SK-N-SH (cell line): ENCODE measurements around the gene HJV. TPM values are rescaled to one million over a fixed set of nuclear protein-coding genes. Genes with fewer than 3 reads are reported as not detected.

Experiments used
- CTCF ChIA-PET: fragments of 300-600, 350-600 bp; formaldehyde crosslinking; extraction: SDS; loops from one replicate; lab custom pipeline; 2021; lab: Yijun Ruan, JAX
- POLR2A ChIA-PET: fragments of 350-600 bp; sonication (Branson Sonifier 250); formaldehyde crosslinking; extraction: SDS; loops from one replicate; lab custom pipeline; 2020; ENCODE audit warnings: antibody characterized with exemption, inconsistent platforms; lab: Yijun Ruan, JAX
- DNase-seq: peaks from one replicate; pipeline ENCODE4 v3.0.0; 2012
- H2AFZ ChIP-seq: fragments of 200-600 bp; sonication (generic); 2 replicates; pipeline ENCODE4 v1.8.1; 2016; ENCODE audit warnings: antibody characterized with exemption, mild to moderate bottlenecking, low read depth
- H3F3A ChIP-seq: fragments of 200-600 bp; sonication (generic); replicated peaks from 2 replicates; pipeline ENCODE3; 2016; ENCODE audit warnings: antibody characterized with exemption, mild to moderate bottlenecking; ENCODE audit not compliant: insufficient read depth
- H3K27ac ChIP-seq, 2 experiments: fragments of 200-500 bp in 1 of 2; fragments of 200-600 bp in 1 of 2; sonication (Bioruptor generic) in 1 of 2; sonication (generic), shearing (Covaris generic) in 1 of 2; 2 replicates each; pipeline versions ENCODE4 v1.5.1 to v1.6.1; 2014 to 2016; ENCODE audit warnings: low read depth in 2 of 2, inconsistent platforms in 1 of 2, low read length in 1 of 2, mild to moderate bottlenecking in 1 of 2, mixed read lengths in 1 of 2
- H3K27me3 ChIP-seq: fragments of 200-600 bp; sonication (generic), shearing (Covaris generic); 2 replicates; pipeline ENCODE4 v1.6.1; 2016; ENCODE audit warnings: mixed run types; ENCODE audit not compliant: insufficient read depth
- H3K36me3 ChIP-seq, 2 experiments: fragments of 200-500 bp in 1 of 2; fragments of 200-600 bp in 1 of 2; sonication (Bioruptor generic) in 1 of 2; sonication (generic) in 1 of 2; replicated peaks in 1 of 2; 2 replicates each; pipeline versions ENCODE3 to v1.5.1; 2014 to 2016; ENCODE audit warnings: low read length in 1 of 2, mild to moderate bottlenecking in 1 of 2; ENCODE audit not compliant: insufficient read depth in 2 of 2, control insufficient read depth in 1 of 2
- H3K4me1 ChIP-seq, 2 experiments: fragments of 200-500 bp in 1 of 2; fragments of 200-600 bp in 1 of 2; sonication (Bioruptor generic) in 1 of 2; sonication (generic), shearing (Covaris generic) in 1 of 2; 2 replicates each; pipeline versions ENCODE4 v1.5.1 to v1.6.1; 2014 to 2016; ENCODE audit warnings: low read depth in 1 of 2, low read length in 1 of 2, mixed run types in 1 of 2; ENCODE audit not compliant: insufficient read depth in 2 of 2, control insufficient read depth in 1 of 2
- H3K4me2 ChIP-seq: fragments of 200-600 bp; sonication (generic), shearing (Covaris generic); 2 replicates; pipeline ENCODE4 v1.6.1; 2017; ENCODE audit warnings: mixed run types
- H3K4me3 ChIP-seq, 2 experiments: fragments of 200-500 bp in 1 of 2; fragments of 200-600 bp in 1 of 2; sonication (Bioruptor generic) in 1 of 2; sonication (generic), shearing (Covaris generic) in 1 of 2; 2 replicates each; pipeline versions ENCODE4 v1.5.1 to v1.8.1; 2014 to 2016; ENCODE audit warnings: low read depth in 2 of 2, inconsistent platforms in 1 of 2, low read length in 1 of 2, mild to moderate bottlenecking in 1 of 2, mixed read lengths in 1 of 2, moderate library complexity in 1 of 2
- H3K79me2 ChIP-seq: fragments of 200-600 bp; sonication (generic); 2 replicates; pipeline ENCODE4 v1.8.1; 2017; ENCODE audit warnings: mild to moderate bottlenecking; ENCODE audit not compliant: insufficient read depth
- H3K9ac ChIP-seq: fragments of 200-600 bp; sonication (generic); 2 replicates; pipeline ENCODE4 v1.6.1; 2017; ENCODE audit warnings: mixed run types
- H3K9me2 ChIP-seq: fragments of 200-600 bp; sonication (generic); 2 replicates; pipeline ENCODE4 v1.6.1; 2017; ENCODE audit warnings: mixed run types
- H3K9me3 ChIP-seq: fragments of 200-600 bp; sonication (generic); 2 replicates; pipeline ENCODE4 v1.6.1; 2017; ENCODE audit warnings: mixed run types, mild to moderate bottlenecking, moderate library complexity
- H4K20me1 ChIP-seq: fragments of 200-600 bp; sonication (generic); 2 replicates; pipeline ENCODE4 v1.6.1; 2017; ENCODE audit warnings: mild to moderate bottlenecking, mixed run types; ENCODE audit not compliant: insufficient read depth
- ELF1 ChIP-seq: IDR thresholded peaks from 2 replicates; pipeline ENCODE4 v1.4.0; 2012
- EP300 ChIP-seq, 2 experiments: IDR thresholded peaks; 2 replicates each; pipeline versions ENCODE4 v1.4.0 to v1.6.1; 2012; ENCODE audit warnings: borderline replicate concordance in 1 of 2, low read depth in 1 of 2, low read length in 1 of 2
- FOSL2 ChIP-seq: IDR thresholded peaks from 2 replicates; pipeline ENCODE4 v1.4.0; 2012; ENCODE audit warnings: low read depth, mild to moderate bottlenecking, moderate library complexity, borderline replicate concordance
- FOXJ3 ChIP-seq: sonication (generic); formaldehyde crosslinking; IDR thresholded peaks from 2 replicates; pipeline ENCODE4 v1.5.1; 2020; ENCODE audit warnings: mild to moderate bottlenecking, missing genetic modification reagents
- GABPA ChIP-seq: IDR thresholded peaks from 2 replicates; pipeline ENCODE4 v1.4.0; 2012; ENCODE audit warnings: low read depth, mild to moderate bottlenecking
- GATA2 ChIP-seq: sonication (generic); formaldehyde crosslinking; IDR thresholded peaks from 2 replicates; pipeline ENCODE4 v1.5.0; 2020; ENCODE audit warnings: mild to moderate bottlenecking, missing genetic modification reagents
- IRF3 ChIP-seq: fragments of 150-350 bp; IDR thresholded peaks from 2 replicates; pipeline ENCODE4 v1.6.1; 2016; ENCODE audit warnings: mild to moderate bottlenecking, low read depth, low read length
- JUND ChIP-seq: IDR thresholded peaks from 2 replicates; pipeline ENCODE4 v1.4.0; 2012
- RAD21 ChIP-seq: IDR thresholded peaks from 2 replicates; pipeline ENCODE4 v1.6.1; 2012; ENCODE audit warnings: mild to moderate bottlenecking, low read length
- RFX5 ChIP-seq: IDR thresholded peaks from 2 replicates; pipeline ENCODE4 v1.6.1; 2012; ENCODE audit warnings: mild to moderate bottlenecking, improper control_type of control experiment, low read length
- RXRA ChIP-seq: IDR thresholded peaks from 2 replicates; pipeline ENCODE4 v1.4.0; 2012; ENCODE audit warnings: low read depth, mild to moderate bottlenecking, borderline replicate concordance
- TAF1 ChIP-seq: IDR thresholded peaks from 2 replicates; pipeline ENCODE4 v1.6.1; 2012; ENCODE audit warnings: low read depth, mild to moderate bottlenecking, low read length, moderate library complexity, borderline replicate concordance
- TEAD4 ChIP-seq: IDR thresholded peaks from 2 replicates; pipeline ENCODE4 v1.4.0; 2012; ENCODE audit warnings: mild to moderate bottlenecking, borderline replicate concordance; ENCODE audit not compliant: insufficient read depth
- USF2 ChIP-seq: fragments of 150-350 bp; IDR thresholded peaks from 2 replicates; pipeline ENCODE4 v1.6.1; 2017; ENCODE audit warnings: antibody characterized with exemption, low read length, low read depth, borderline replicate concordance
- WGBS: methylation state at CpG from one replicate; pipeline ENCODE4 v1.1.6; 2017; ENCODE audit warnings: low lambda C conversion rate; 5-methylcytosine and 5-hydroxymethylcytosine counted together
- polyA plus RNA-seq, 3 experiments: library from polyadenylated mRNA; depleted of rRNA; stranded (reverse); fragments of >200 nt; gene quantifications; 2 replicates each; pipeline ENCODE4 v1.2.3, GENCODE V29; 2012
- TF ChIP-seq, protein P1 (sequence below): IDR thresholded peaks from 2 replicates; pipeline ENCODE4 v1.4.0; 2012; ENCODE audit warnings: low read depth, borderline replicate concordance
- TF ChIP-seq, protein P2 (sequence below): IDR thresholded peaks from 2 replicates; pipeline ENCODE4 v1.6.1; 2012; ENCODE audit warnings: mild to moderate bottlenecking, low read depth, low read length, moderate library complexity
- TF ChIP-seq, protein P3 (sequence below): IDR thresholded peaks from 2 replicates; pipeline ENCODE4 v1.4.0; 2012; ENCODE audit warnings: low read depth
- TF ChIP-seq, protein P4 (sequence below): IDR thresholded peaks from 2 replicates; pipeline ENCODE4 v1.4.0; 2012; ENCODE audit warnings: low read depth, borderline replicate concordance

The HJV gene
- polyA plus RNA-seq, 1 of the 3 experiments (the other 2 are of a cell fraction) = 0.05 TPM

DNA sequence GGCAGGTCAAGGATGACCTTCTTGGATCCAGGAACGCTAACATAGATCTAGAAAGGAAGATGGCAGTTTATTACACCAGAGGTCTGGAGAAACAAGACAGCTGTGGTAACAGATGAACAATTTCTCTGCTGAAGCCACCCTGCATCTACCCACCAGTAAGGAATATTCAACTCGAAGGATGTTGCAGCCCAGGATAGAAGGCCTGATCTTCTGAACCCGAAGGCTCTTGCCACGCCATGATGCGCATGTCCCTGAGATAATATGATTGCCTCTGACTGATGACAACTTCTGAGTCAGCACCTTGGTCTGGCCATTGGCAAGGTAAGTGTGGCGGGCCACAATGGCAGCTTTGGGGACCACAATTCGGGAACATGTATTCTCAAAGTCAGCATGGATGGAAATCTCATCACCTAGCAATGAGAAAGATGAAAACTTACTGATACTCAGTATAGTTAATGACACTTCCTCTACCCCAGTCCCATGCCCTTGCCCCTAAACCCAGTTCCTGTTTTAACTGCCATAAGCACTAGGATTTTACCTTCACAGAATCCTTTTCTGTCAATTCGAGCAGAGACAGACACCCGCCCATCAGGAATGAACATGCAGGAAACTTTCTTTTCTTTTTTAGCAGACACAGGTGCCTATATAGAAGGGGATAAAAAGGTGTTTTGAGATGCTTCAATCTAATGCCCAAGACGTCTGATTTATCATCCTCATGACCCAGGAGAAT lies 27.0 kb downstream of the HJV start:
- no peak for TF ChIP-seq USF2
- TF ChIP-seq, protein P1, sequence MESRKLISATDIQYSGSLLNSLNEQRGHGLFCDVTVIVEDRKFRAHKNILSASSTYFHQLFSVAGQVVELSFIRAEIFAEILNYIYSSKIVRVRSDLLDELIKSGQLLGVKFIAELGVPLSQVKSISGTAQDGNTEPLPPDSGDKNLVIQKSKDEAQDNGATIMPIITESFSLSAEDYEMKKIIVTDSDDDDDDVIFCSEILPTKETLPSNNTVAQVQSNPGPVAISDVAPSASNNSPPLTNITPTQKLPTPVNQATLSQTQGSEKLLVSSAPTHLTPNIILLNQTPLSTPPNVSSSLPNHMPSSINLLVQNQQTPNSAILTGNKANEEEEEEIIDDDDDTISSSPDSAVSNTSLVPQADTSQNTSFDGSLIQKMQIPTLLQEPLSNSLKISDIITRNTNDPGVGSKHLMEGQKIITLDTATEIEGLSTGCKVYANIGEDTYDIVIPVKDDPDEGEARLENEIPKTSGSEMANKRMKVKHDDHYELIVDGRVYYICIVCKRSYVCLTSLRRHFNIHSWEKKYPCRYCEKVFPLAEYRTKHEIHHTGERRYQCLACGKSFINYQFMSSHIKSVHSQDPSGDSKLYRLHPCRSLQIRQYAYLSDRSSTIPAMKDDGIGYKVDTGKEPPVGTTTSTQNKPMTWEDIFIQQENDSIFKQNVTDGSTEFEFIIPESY = no peak
- TF ChIP-seq TEAD4 = no peak
- no peak for TF ChIP-seq JUND
- no peak for TF ChIP-seq ELF1
- TF ChIP-seq TAF1 = no peak
- TF ChIP-seq, protein P2, sequence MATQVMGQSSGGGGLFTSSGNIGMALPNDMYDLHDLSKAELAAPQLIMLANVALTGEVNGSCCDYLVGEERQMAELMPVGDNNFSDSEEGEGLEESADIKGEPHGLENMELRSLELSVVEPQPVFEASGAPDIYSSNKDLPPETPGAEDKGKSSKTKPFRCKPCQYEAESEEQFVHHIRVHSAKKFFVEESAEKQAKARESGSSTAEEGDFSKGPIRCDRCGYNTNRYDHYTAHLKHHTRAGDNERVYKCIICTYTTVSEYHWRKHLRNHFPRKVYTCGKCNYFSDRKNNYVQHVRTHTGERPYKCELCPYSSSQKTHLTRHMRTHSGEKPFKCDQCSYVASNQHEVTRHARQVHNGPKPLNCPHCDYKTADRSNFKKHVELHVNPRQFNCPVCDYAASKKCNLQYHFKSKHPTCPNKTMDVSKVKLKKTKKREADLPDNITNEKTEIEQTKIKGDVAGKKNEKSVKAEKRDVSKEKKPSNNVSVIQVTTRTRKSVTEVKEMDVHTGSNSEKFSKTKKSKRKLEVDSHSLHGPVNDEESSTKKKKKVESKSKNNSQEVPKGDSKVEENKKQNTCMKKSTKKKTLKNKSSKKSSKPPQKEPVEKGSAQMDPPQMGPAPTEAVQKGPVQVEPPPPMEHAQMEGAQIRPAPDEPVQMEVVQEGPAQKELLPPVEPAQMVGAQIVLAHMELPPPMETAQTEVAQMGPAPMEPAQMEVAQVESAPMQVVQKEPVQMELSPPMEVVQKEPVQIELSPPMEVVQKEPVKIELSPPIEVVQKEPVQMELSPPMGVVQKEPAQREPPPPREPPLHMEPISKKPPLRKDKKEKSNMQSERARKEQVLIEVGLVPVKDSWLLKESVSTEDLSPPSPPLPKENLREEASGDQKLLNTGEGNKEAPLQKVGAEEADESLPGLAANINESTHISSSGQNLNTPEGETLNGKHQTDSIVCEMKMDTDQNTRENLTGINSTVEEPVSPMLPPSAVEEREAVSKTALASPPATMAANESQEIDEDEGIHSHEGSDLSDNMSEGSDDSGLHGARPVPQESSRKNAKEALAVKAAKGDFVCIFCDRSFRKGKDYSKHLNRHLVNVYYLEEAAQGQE = no peak
- no peak for TF ChIP-seq IRF3
- TF ChIP-seq FOSL2 = no peak
- TF ChIP-seq, protein P3, sequence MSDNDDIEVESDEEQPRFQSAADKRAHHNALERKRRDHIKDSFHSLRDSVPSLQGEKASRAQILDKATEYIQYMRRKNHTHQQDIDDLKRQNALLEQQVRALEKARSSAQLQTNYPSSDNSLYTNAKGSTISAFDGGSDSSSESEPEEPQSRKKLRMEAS = no peak
- no peak for TF ChIP-seq RAD21
- TF ChIP-seq RXRA = no peak
- TF ChIP-seq GABPA = no peak
- TF ChIP-seq, protein P4, sequence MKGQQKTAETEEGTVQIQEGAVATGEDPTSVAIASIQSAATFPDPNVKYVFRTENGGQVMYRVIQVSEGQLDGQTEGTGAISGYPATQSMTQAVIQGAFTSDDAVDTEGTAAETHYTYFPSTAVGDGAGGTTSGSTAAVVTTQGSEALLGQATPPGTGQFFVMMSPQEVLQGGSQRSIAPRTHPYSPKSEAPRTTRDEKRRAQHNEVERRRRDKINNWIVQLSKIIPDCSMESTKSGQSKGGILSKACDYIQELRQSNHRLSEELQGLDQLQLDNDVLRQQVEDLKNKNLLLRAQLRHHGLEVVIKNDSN = no peak
- no peak for TF ChIP-seq FOXJ3
- TF ChIP-seq GATA2 (CRISPR knock-in tag) = no peak
- no peak for TF ChIP-seq RFX5
- no peak for TF ChIP-seq EP300 (IDR thresholded peaks at IDR 0.05; ENCODE audit: borderline replicate concordance in 1 of 2, low read depth in 1 of 2, low read length in 1 of 2)
- peak overlapping the region in 1 of 2 experiments; percentile 8; a peak in 1 of 4 replicates for H3K27ac ChIP-seq
- H3F3A ChIP-seq = peaks cover 23% of the 10 kb centered on the region
- H3K4me2 ChIP-seq = peak overlapping the region; percentile 86
- peaks cover 36% of the 10 kb centered on the region for H3K79me2 ChIP-seq
- no peak overlapping the region for H2AFZ ChIP-seq
- H3K4me3 ChIP-seq = peak overlapping the region; percentile 64 to 90
- peaks cover 14 to 44% of the 10 kb centered on the region in 2 experiments; a peak in 3 of 4 replicates for H3K4me1 ChIP-seq
- H3K9me3 ChIP-seq = no peaks in the 10 kb centered on the region
- H3K9ac ChIP-seq = peak overlapping the region; percentile 90
- DNase-seq = no peak
- ChIA-PET POLR2A (no interaction called here), CTCF (interaction anchor here (1.2 to 10.6 kb wide), 7 partner anchors 12 to 149 kb away, joined by 4 to 99 read pairs (median 10); partner anchors contain the start of gene NUDT17)
- H3K36me3 ChIP-seq = peaks cover 29 to 33% of the 10 kb centered on the region in 2 experiments
- H4K20me1 ChIP-seq = peaks cover 38% of the 10 kb centered on the region
- WGBS = 61% methylated on average over 10 of the region's 10 CpGs
- H3K9me2 ChIP-seq = no peaks in the 10 kb centered on the region
- no peaks in the 10 kb centered on the region for H3K27me3 ChIP-seq
